ENCODE data around the gene ZNF497.
"Not testable (repeated sequence)": the region's sequence is repeated elsewhere in the genome, so short reads cannot be mapped to it uniquely, and the experiment has no call there.

The ZNF497 gene

GRCh38 chr19:58394821-58395219, 32.3 kb upstream of the ZNF497 start:
- DNase-seq (ENCODE audit: low spot score), result peak; percentile 33

GRCh38 chr19:58393725-58394033, 31.1 kb upstream of the ZNF497 start:
- DNase-seq (ENCODE audit: low spot score), result no peak

- DNase-seq (ENCODE audit: low spot score), result no peak
These were observed 30.6 kb upstream of the ZNF497 start for GRCh38 chr19:58392945-58393724.

- no peak for DNase-seq (ENCODE audit: low spot score)
These were observed 25.6 kb upstream of the ZNF497 start for GRCh38 chr19:58388175-58388526.

- DNase-seq (ENCODE audit: low spot score), result no peak
These were observed 25.0 kb upstream of the ZNF497 start for GRCh38 chr19:58387338-58388174.

- DNase-seq (ENCODE audit: low spot score), result peak; percentile 99
These were observed 24.2 kb upstream of the ZNF497 start, which contains the start of gene RPS5 for GRCh38 chr19:58386576-58387337. TSS of gene RPS5 (plus strand) at chr19:58387269. CDS start at chr19:58388138, 869 bp downstream.

- DNase-seq (ENCODE audit: low spot score), result no peak
These were observed 23.5 kb upstream of the ZNF497 start for GRCh38 chr19:58385891-58386575.

- no peak for DNase-seq (ENCODE audit: low spot score)
These were observed 22.9 kb upstream of the ZNF497 start for GRCh38 chr19:58385313-58385890.

- DNase-seq (ENCODE audit: low spot score), result no peak
These were observed 20.5 kb upstream of the ZNF497 start for GRCh38 chr19:58382997-58383603.

GRCh38 chr19:58381460-58382212, 19.1 kb upstream of the ZNF497 start:
- DNase-seq (ENCODE audit: low spot score), result no peak

- peak; percentile 100 for DNase-seq (ENCODE audit: low spot score)
These were observed 18.3 kb upstream of the ZNF497 start, which contains the start of gene ZNF837 for GRCh38 chr19:58380662-58381459. TSS of gene ZNF837 (minus strand) at chr19:58381030. CDS start at chr19:58369332, 11,698 bp downstream.

- no peak for DNase-seq (ENCODE audit: low spot score)
These were observed 17.6 kb upstream of the ZNF497 start for GRCh38 chr19:58380037-58380661.

- no peak for DNase-seq (ENCODE audit: low spot score)
These were observed 16.7 kb upstream of the ZNF497 start for GRCh38 chr19:58379246-58379645.

GRCh38 chr19:58376724-58377123, 14.2 kb upstream of the ZNF497 start:
- not testable (repeated sequence) for DNase-seq (ENCODE audit: low spot score)

- DNase-seq (ENCODE audit: low spot score), result no peak
These were observed 11.6 kb upstream of the ZNF497 start for GRCh38 chr19:58374200-58374599.

- no peak for DNase-seq (ENCODE audit: low spot score)
These were observed 10.0 kb upstream of the ZNF497 start for GRCh38 chr19:58372311-58373133.

- DNase-seq (ENCODE audit: low spot score), result no peak
These were observed 6.2 kb upstream of the ZNF497 start for GRCh38 chr19:58368561-58369360.

Data from kidney tubule cell (primary cell).